Mesenteric fat pad (tissue), 1 donor: Measurements from ENCODE around the gene CAMTA2. TPM values are rescaled to one million over a fixed set of nuclear protein-coding genes. Genes with fewer than 3 reads are reported as not detected.

Source experiments
- DNase-seq: peaks from one replicate; pipeline ENCODE4 v3.0.0-alpha.2; 2020; ENCODE audit warnings: low spot score
- total RNA-seq: library from RNA; stranded (reverse); fragmentation: NEBNext Ultra II Directional; extraction: Animal tissue kit (Norgen Biotek cat#: 25700); gene quantifications from one replicate; pipeline ENCODE4 v1.2.1, GENCODE V29; 2021
- donor health status: DM: yes; HTN: yes; CAD: no.

The CAMTA2 gene
- total RNA-seq, 1 donor from 2014 or later, result 53.8 TPM

GRCh38 chr17:5002121-5002788 is 14.8 kb upstream of the CAMTA2 start:
- DNase-seq, result no peak

GRCh38 chr17:5000237-5000639 is 12.8 kb upstream of the CAMTA2 start:
- no peak for DNase-seq

GRCh38 chr17:4999430-5000093 is 12.1 kb upstream of the CAMTA2 start:
- no peak for DNase-seq

- DNase-seq, result no peak
These were observed 11.4 kb upstream of the CAMTA2 start for GRCh38 chr17:4998732-4999429.

- peak; percentile 92 for DNase-seq
These were observed 10.7 kb upstream of the CAMTA2 start for GRCh38 chr17:4998027-4998731.

GRCh38 chr17:4997302-4998026 is 10.0 kb upstream of the CAMTA2 start, which contains the start of the genes INCA1 and KIF1C:
Gene INCA1, minus strand, starts transcription at chr17:4997522. Its CDS starts 3,085 bp downstream, at chr17:4994437.
Gene KIF1C, plus strand, starts transcription at chr17:4997950. Its CDS starts 2,297 bp downstream, at chr17:5000247.
- DNase-seq, result peak; percentile 97

- no peak for DNase-seq
These were observed 6.7 kb upstream of the CAMTA2 start for GRCh38 chr17:4994081-4994595.

- DNase-seq, result peak; percentile 92
These were observed 492 bp upstream of the CAMTA2 start for GRCh38 chr17:4987767-4988567.

- DNase-seq, result no peak
These were observed 1.1 kb downstream of the CAMTA2 start for GRCh38 chr17:4986403-4986802.

GRCh38 chr17:4982305-4982704 is 5.2 kb downstream of the CAMTA2 start:
- no peak for DNase-seq

GRCh38 chr17:4980644-4981216 is 6.7 kb downstream of the CAMTA2 start:
- DNase-seq, result no peak

GRCh38 chr17:4978726-4979125 is 8.7 kb downstream of the CAMTA2 start:
- DNase-seq, result no peak

GRCh38 chr17:4974115-4974670 is 13.3 kb downstream of the CAMTA2 start:
- DNase-seq, result no peak

- DNase-seq, result no peak
These were observed 14.0 kb downstream of the CAMTA2 start for GRCh38 chr17:4973256-4974114.

- DNase-seq, result no peak
These were observed 14.7 kb downstream of the CAMTA2 start for GRCh38 chr17:4972752-4973151.

GRCh38 chr17:4972322-4972721 is 15.2 kb downstream of the CAMTA2 start:
- DNase-seq, result no peak

GRCh38 chr17:4971826-4972225 is 15.6 kb downstream of the CAMTA2 start:
- DNase-seq, result no peak

GRCh38 chr17:4970273-4970672 is 17.2 kb downstream of the CAMTA2 start:
- DNase-seq, result no peak
